K562 (cell line): ENCODE results near the gene OOEP.

Experiments used
- ARNT ChIP-seq, 2 experiments: fragments of 450-650 bp; IDR thresholded peaks; 2 replicates each; pipeline ENCODE4 v1.6.1; 2016; ENCODE audit warnings: mild to moderate bottlenecking in 1 of 2
- EHMT2 ChIP-seq: fragments of 450-650 bp; IDR thresholded peaks from 2 replicates; pipeline ENCODE4 v1.6.1; 2018; ENCODE audit warnings: antibody characterized with exemption
- ETV1 ChIP-seq: fragments of 450-650 bp; conservative IDR thresholded peaks from 2 replicates; pipeline ENCODE4 v1.6.1; 2016; ENCODE audit warnings: missing genetic modification characterization, control low read depth, low read depth, missing compliant biosample characterization
- MAX ChIP-seq: sonication (generic); formaldehyde crosslinking; IDR thresholded peaks from 2 replicates; pipeline ENCODE4 v1.9.0; 2022; ENCODE audit warnings: mild to moderate bottlenecking, missing genetic modification reagents
- POLR2A ChIP-seq: fragments of 450-650 bp; conservative IDR thresholded peaks from 2 replicates; pipeline ENCODE4 v1.6.1; 2016
- PREB ChIP-seq: sonication (generic); formaldehyde crosslinking; IDR thresholded peaks from 2 replicates; pipeline ENCODE4 v1.8.1; 2023; ENCODE audit warnings: mild to moderate bottlenecking, missing genetic modification reagents
- SP1 ChIP-seq: sonication (generic); formaldehyde crosslinking; IDR thresholded peaks from 2 replicates; pipeline ENCODE4 v1.8.1; 2022; ENCODE audit warnings: mild to moderate bottlenecking, missing genetic modification reagents
- STAG1 ChIP-seq: sonication (generic); formaldehyde crosslinking; IDR thresholded peaks from 2 replicates; pipeline ENCODE4 v1.5.0; 2020; ENCODE audit warnings: missing genetic modification reagents, borderline replicate concordance
- TEAD1 ChIP-seq, 2 experiments: fragments of 450-650 bp in 1 of 2; sonication (generic) in 1 of 2; formaldehyde crosslinking; IDR thresholded peaks; 2 replicates each; pipeline versions ENCODE4 v1.4.0 to v1.8.0; 2020 to 2022; ENCODE audit warnings: mild to moderate bottlenecking in 2 of 2, missing genetic modification reagents in 1 of 2
- ZFP36 ChIP-seq: fragments of 150-350 bp; IDR thresholded peaks from 2 replicates; pipeline ENCODE4 v1.6.1; 2018; ENCODE audit warnings: low read length, low read depth; ENCODE audit not compliant: partially characterized antibody
- ZNF584 ChIP-seq: fragments of 200-800 bp; sonication (Bioruptor generic); IDR thresholded peaks from 2 replicates; pipeline ENCODE4 v1.6.1; 2016; ENCODE audit warnings: low read depth, mild to moderate bottlenecking, missing genetic modification characterization, missing compliant biosample characterization
- TF ChIP-seq, protein P1 (sequence below): sonication (generic); formaldehyde crosslinking; IDR thresholded peaks from 2 replicates; pipeline ENCODE4 v1.8.0; 2022; ENCODE audit warnings: missing genetic modification reagents, mild to moderate bottlenecking, borderline replicate concordance

DNA sequence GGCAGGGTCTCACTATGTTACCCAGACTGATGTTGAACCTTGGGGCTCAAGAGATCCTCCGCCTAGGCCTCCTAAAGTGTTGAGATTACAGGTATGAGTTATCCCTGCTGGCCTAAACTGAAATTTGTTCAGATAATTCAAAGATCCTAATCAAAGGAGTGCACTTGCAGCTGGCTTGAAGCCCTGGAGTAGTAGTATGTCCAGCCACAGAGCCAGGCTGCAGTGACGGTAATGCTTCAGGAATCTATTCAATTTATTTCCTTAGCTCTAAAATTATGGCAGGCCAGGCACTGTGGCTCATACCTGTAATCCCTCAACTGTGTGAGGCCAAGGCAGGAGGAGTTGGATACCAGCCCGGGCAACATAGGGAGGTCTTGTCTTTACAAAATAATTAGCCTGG lies 23.6 kb upstream of the OOEP start:
- TF ChIP-seq SP1 (CRISPR knock-in tag) (no peak), STAG1 (CRISPR knock-in tag) (no peak), ARNT (IDR thresholded peaks at IDR 0.05) (no peak), ETV1 (tag) (no peak), EHMT2 (no peak), ZNF584 (CRISPR knock-in tag) (no peak), POLR2A (no peak), ZFP36 (no peak), PREB (no peak), MAX (no peak), TEAD1 (CRISPR knock-in tag; IDR thresholded peaks at IDR 0.05) (no peak)
- TF ChIP-seq, protein P1, sequence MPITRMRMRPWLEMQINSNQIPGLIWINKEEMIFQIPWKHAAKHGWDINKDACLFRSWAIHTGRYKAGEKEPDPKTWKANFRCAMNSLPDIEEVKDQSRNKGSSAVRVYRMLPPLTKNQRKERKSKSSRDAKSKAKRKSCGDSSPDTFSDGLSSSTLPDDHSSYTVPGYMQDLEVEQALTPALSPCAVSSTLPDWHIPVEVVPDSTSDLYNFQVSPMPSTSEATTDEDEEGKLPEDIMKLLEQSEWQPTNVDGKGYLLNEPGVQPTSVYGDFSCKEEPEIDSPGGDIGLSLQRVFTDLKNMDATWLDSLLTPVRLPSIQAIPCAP (CRISPR knock-in tag) = no peak
